Sigmoid colon (tissue), 7 donors: Measurements from ENCODE around the gene SLC35E1. TPM values are rescaled to one million over a fixed set of nuclear protein-coding genes. Genes with fewer than 3 reads are reported as not detected.
"Not testable (repeated sequence)": the region's sequence is repeated elsewhere in the genome, so short reads cannot be mapped to it uniquely, and the experiment has no call there.

Source experiments
- DNase-seq: peaks from one replicate; pipeline ENCODE4 v3.0.0-alpha.2; 2019
- H3K27ac ChIP-seq, 4 donors: fragments of 200-600 bp; sonication (generic); one replicate each; pipeline ENCODE4 v1.5.1; 2016 to 2019; ENCODE audit warnings: mild to moderate bottlenecking in 1 of 4
- H3K27me3 ChIP-seq, 3 donors: fragments of 200-600 bp; sonication (generic); one replicate each; pipeline ENCODE4 v1.5.1; 2019; ENCODE audit warnings: mild to moderate bottlenecking in 1 of 3
- H3K36me3 ChIP-seq, 4 donors: fragments of 200-600 bp; sonication (generic); one replicate each; pipeline ENCODE4 v1.5.1; 2016 to 2019
- H3K4me1 ChIP-seq, 4 donors: fragments of 200-600 bp; sonication (generic); one replicate each; pipeline ENCODE4 v1.5.1; 2017 to 2019
- H3K4me3 ChIP-seq, 4 donors: fragments of 200-600 bp; sonication (generic); one replicate each; pipeline ENCODE4 v1.5.1; 2017 to 2019; ENCODE audit warnings: mild to moderate bottlenecking in 2 of 4, moderate library complexity in 1 of 4
- H3K9me3 ChIP-seq, 4 donors: fragments of 200-600 bp in 3 of 4; sonication (generic) in 3 of 4; one replicate each; pipeline versions ENCODE4 v1.5.1 to v1.6.1; 2013 to 2019
- CTCF ChIP-seq, 4 experiments: fragments of 450-650 bp in 3 of 4; fragments of 200-600 bp in 1 of 4; IDR thresholded peaks; one replicate each; pipeline ENCODE4 v1.5.1; 2016 to 2019; ENCODE audit warnings: antibody characterized with exemption in 4 of 4, mild to moderate bottlenecking in 3 of 4, moderate library complexity in 2 of 4
- EP300 ChIP-seq, 4 donors: sonication (generic); formaldehyde crosslinking; IDR thresholded peaks; one replicate each; pipeline ENCODE4 v1.6.1; 2017; ENCODE audit warnings: antibody characterized with exemption in 4 of 4
- POLR2A ChIP-seq, 2 donors: fragments of 450-650 bp; IDR thresholded peaks; one replicate each; pipeline ENCODE4 v1.6.1; 2016; ENCODE audit warnings: antibody characterized with exemption in 2 of 2, mild to moderate bottlenecking in 2 of 2, moderate library complexity in 2 of 2
- POLR2AphosphoS5 ChIP-seq, 4 donors: sonication (generic); formaldehyde crosslinking; IDR thresholded peaks; one replicate each; pipeline ENCODE4 v1.6.1; 2017; ENCODE audit warnings: antibody characterized with exemption in 4 of 4
- WGBS, 2 donors: extraction: QIAGEN DNeasy Blood & Tissue Kit; methylation state at CpG; one replicate each; pipeline ENCODE4 v1.1.7; 2013; 5-methylcytosine and 5-hydroxymethylcytosine counted together
- intact Hi-C: fragments of 100-400 bp; cut with DNase I; formaldehyde crosslinking; loops from one replicate; pipeline ENCODE4 v1.15.1; 2023
- polyA plus RNA-seq, 3 donors: library from polyadenylated mRNA; stranded (reverse); fragments of 200-250 nt; gene quantifications; one replicate each; pipeline ENCODE4 v1.2.3, GENCODE V29; 2013
- total RNA-seq, 4 donors: library from RNA; depleted of rRNA; stranded (reverse); fragments of >200 nt; gene quantifications; one replicate each; pipeline ENCODE4 v1.1.0, GENCODE V29; 2016
- donor health status: healthy with polysubstance abuse.
- donor health status: Bipolar disorder and iron deficiency.
- donor health status: healthy.

SLC35E1 gene
- total and polyA plus RNA-seq, 7 donors, result 9.7 to 27.4 (median 22.4) TPM

GRCh38 chr19:16548956-16549355 lies 23.3 kb downstream of the SLC35E1 start:
- TF ChIP-seq POLR2A (IDR thresholded peaks at IDR 0.05) (no peak), POLR2AphosphoS5 (IDR thresholded peaks at IDR 0.05) (no peak), EP300 (IDR thresholded peaks at IDR 0.05) (no peak), CTCF (IDR thresholded peaks at IDR 0.05) (no peak)
- H3K9me3 ChIP-seq, result no peaks in the 10 kb centered on the region
- 94 to 96% methylated on average over 4 of the region's 4 CpGs for WGBS, 2 donors
- intact Hi-C loops, result no loop called here
- no peak overlapping the region for H3K4me3 ChIP-seq
- no peak for DNase-seq
- no peaks in the 10 kb centered on the region for H3K27me3 ChIP-seq
- peaks cover 6 to 29% (median 16%) of the 10 kb centered on the region in 4 donors for H3K36me3 ChIP-seq
- peaks cover 0 to 10% (median 1%) of the 10 kb centered on the region in 4 donors for H3K4me1 ChIP-seq
- H3K27ac ChIP-seq, result no peak overlapping the region

- H3K27ac ChIP-seq, result no peak overlapping the region
- intact Hi-C loops, result no loop called here
- 83 to 91% methylated on average over 11 of the region's 11 CpGs for WGBS, 2 donors
These were observed 27.6 kb downstream of the SLC35E1 start for GRCh38 chr19:16544473-16545231.

DNA sequence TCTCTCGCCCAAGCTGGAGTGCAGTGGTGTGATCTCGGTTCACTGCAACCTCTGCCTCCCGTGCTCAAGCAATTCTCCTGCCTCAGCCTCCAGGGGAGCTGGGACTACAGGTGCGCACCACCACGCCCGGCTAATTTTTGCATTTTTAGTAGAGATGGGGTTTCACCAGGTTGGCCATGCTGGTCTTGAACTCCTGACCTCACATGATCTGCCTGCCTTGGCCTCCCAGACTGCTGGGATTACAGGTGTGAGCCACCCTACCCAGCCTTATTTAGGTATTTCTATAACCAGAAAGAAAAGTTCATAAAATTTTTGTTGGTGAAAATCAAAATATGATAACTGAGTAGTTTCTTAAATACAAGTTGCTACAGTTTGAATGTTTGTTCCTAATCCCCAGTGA lies 28.5 kb downstream of the SLC35E1 start:
- not testable (repeated sequence) for H3K9me3 ChIP-seq, H3K4me3 ChIP-seq, H3K27me3 ChIP-seq, DNase-seq, H3K27ac ChIP-seq
- peaks cover 0 to 14% (median 0%) of the 10 kb centered on the region in 4 donors for H3K36me3 ChIP-seq
- intact Hi-C loops, result loop anchor here (2.0 kb wide), 2 partner anchors 27 to 85 kb away; partner anchors contain the start of gene MED26
- peaks cover 0 to 49% (median 39%) of the 10 kb centered on the region in 4 donors for H3K4me1 ChIP-seq
- 78 to 83% methylated on average over 6 of the region's 6 CpGs for WGBS, 2 donors

More at GRCh38 chr19:16544473-16545231, 27.6 kb downstream of the SLC35E1 start:
- no peaks in the 10 kb centered on the region for H3K9me3 ChIP-seq
- no peak overlapping the region for H3K4me3 ChIP-seq
- H3K36me3 ChIP-seq, result peaks cover 0 to 8% (median 0%) of the 10 kb centered on the region in 4 donors
- no peak for DNase-seq
- peaks cover 0 to 43% (median 32%) of the 10 kb centered on the region in 4 donors for H3K4me1 ChIP-seq
- no peak for TF ChIP-seq POLR2A (IDR thresholded peaks at IDR 0.05)
- TF ChIP-seq EP300 (IDR thresholded peaks at IDR 0.05), result no peak
- TF ChIP-seq POLR2AphosphoS5 (IDR thresholded peaks at IDR 0.05), result no peak
- no peak for TF ChIP-seq CTCF (IDR thresholded peaks at IDR 0.05)
- no peaks in the 10 kb centered on the region for H3K27me3 ChIP-seq

GRCh38 chr19:16542910-16543472 lies 29.2 kb downstream of the SLC35E1 start:
- Histone ChIP-seq H3K27me3 (no peaks in the 10 kb centered on the region), H3K4me1 (peaks cover 0 to 56% (median 46%) of the 10 kb centered on the region in 4 donors), H3K9me3 (no peaks in the 10 kb centered on the region), H3K4me3 (peak overlapping the region; percentile 75 to 86 (median 78)), H3K27ac (peak overlapping the region; percentile 86 to 93 (median 88)), H3K36me3 (peaks cover 0 to 21% (median 0%) of the 10 kb centered on the region in 4 donors)
- 2 to 4% methylated on average over 15 of the region's 15 CpGs for WGBS, 2 donors
- no peak for DNase-seq
- no peak for TF ChIP-seq POLR2AphosphoS5 (IDR thresholded peaks at IDR 0.05)
- no peak for TF ChIP-seq EP300 (IDR thresholded peaks at IDR 0.05)
- no peak for TF ChIP-seq CTCF (IDR thresholded peaks at IDR 0.05)
- no peak for TF ChIP-seq POLR2A (IDR thresholded peaks at IDR 0.05)
- intact Hi-C loops, result loop anchor here (2.0 kb wide), 2 partner anchors 28 to 86 kb away; partner anchors contain the start of gene MED26
